GM23248 (cell line): ENCODE measurements around the gene C9orf43.

Experiments used
- EZH2 ChIP-seq: fragments of 200-600 bp; sonication (generic); IDR thresholded peaks from 2 replicates; pipeline ENCODE4 v1.6.1; 2018; ENCODE audit warnings: antibody characterized with exemption, mild to moderate bottlenecking; ENCODE audit not compliant: insufficient read depth, poor library complexity, severe bottlenecking
- EZH2phosphoT487 ChIP-seq: fragments of 200-600 bp; sonication (generic); IDR thresholded peaks from 2 replicates; pipeline ENCODE4 v1.6.1; 2018; ENCODE audit warnings: antibody characterized with exemption, moderate library complexity, mild to moderate bottlenecking, low read depth; ENCODE audit not compliant: insufficient read depth

DNA sequence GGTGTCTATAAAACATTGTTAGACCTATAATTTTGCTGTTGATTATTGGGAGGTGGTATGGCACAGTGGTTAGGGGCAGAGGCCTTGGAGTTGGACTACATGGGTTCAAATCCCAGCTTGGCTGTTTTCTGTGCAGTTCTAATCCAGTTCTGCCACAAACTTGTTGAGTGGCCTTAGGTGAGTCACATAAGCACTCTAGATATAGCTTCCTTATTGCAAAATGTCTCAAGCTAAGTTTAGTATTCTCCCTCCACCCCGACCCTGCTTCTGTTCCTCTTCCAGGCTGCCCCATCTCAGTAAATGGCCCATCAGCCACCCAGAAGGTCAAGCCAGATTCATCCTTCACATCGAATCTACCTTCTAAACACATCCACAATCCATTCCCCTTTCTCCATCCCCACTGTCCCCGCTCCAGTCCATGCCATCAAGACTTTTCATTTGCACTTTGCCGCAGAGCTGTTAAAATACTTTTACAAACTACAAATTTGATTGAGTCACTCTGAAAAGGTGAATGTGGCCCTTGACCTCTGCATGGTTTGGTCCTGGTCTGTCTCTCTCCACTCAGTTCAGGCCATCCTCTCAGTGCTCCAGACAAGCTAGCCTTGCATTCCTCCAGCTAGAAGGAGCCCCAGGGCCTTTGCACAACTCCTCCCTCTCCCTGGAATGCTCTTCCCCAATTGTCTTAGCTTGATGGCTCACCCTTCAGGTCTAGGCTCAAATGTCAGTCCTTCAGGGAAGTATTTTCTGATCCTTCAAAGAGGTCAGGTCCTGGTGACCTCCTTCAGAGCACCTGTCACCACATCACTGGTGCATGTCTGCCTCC lies 23.8 kb upstream of the C9orf43 start:
- TF ChIP-seq EZH2 (no peak), EZH2phosphoT487 (no peak)
